ENCODE measurements around the gene CCNH.

- no peak for TF ChIP-seq EZH2 (optimal IDR thresholded peaks at IDR 0.05; ENCODE audit: low read depth, low read length)
- no peak for TF ChIP-seq CTCF (IDR thresholded peaks at IDR 0.05; ENCODE audit: low read length)
- TF ChIP-seq EZH2phosphoT487 (IDR thresholded peaks at IDR 0.05; ENCODE audit: low read length), result no peak
Observed at GRCh38 chr5:87421307-87421706, 8.6 kb upstream of the CCNH start.

All from MM.1S (cell line).